ENCODE results near the gene HELZ.
"Not testable (repeated sequence)": the region's sequence is repeated elsewhere in the genome, so short reads cannot be mapped to it uniquely, and the experiment has no call there.

The HELZ gene

DNA sequence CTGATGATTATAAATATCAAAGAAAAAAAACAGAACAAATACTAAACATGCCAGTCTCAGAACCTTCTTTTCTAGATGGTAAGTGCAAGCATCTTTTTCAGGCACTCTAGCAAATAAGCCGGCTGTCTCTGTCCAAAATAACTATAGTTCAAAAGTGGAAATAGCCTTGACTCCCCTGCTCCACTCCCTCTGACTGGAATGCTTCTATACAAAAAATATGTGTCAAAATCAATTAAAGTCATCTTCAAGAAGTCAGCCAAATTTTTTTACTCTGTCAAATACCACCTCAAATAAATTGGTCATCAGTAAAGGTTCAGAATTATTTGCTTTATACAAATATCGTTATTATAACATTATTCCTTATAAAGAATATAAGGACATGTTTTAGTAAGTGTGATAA, 117.1 kb downstream of the HELZ start:
- H3K4me3 ChIP-seq (ENCODE audit: low read length) = no peak overlapping the region
- TF ChIP-seq, protein P1, sequence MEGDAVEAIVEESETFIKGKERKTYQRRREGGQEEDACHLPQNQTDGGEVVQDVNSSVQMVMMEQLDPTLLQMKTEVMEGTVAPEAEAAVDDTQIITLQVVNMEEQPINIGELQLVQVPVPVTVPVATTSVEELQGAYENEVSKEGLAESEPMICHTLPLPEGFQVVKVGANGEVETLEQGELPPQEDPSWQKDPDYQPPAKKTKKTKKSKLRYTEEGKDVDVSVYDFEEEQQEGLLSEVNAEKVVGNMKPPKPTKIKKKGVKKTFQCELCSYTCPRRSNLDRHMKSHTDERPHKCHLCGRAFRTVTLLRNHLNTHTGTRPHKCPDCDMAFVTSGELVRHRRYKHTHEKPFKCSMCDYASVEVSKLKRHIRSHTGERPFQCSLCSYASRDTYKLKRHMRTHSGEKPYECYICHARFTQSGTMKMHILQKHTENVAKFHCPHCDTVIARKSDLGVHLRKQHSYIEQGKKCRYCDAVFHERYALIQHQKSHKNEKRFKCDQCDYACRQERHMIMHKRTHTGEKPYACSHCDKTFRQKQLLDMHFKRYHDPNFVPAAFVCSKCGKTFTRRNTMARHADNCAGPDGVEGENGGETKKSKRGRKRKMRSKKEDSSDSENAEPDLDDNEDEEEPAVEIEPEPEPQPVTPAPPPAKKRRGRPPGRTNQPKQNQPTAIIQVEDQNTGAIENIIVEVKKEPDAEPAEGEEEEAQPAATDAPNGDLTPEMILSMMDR (conservative IDR thresholded peaks at IDR 0.05; ENCODE audit: low read depth, low read length) = no peak
- no peak for DNase-seq (ENCODE audit: low read depth)

DNA sequence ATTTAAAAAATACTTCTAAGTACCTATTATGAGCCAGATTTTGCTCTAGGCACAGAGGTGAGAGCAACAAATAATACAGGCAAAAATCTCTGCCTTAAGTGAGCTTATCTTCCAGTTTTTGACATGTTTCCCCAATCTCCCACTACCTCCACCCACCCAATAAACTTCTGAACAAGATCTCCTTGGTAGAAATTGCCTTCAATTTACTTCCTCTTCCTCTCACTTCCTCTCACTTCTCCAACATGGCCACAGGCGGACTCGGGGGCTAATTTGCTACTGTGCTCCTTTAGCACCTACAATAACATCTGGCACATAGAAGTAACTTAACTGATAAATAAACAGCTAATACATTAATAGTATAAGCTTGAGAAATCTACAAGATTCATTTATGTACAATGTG, 118.0 kb downstream of the HELZ start:
- H3K4me3 ChIP-seq (ENCODE audit: low read length) = no peak overlapping the region
- no peak for DNase-seq (ENCODE audit: low read depth)
- TF ChIP-seq, protein P1 (conservative IDR thresholded peaks at IDR 0.05; ENCODE audit: low read depth, low read length) = no peak

DNA sequence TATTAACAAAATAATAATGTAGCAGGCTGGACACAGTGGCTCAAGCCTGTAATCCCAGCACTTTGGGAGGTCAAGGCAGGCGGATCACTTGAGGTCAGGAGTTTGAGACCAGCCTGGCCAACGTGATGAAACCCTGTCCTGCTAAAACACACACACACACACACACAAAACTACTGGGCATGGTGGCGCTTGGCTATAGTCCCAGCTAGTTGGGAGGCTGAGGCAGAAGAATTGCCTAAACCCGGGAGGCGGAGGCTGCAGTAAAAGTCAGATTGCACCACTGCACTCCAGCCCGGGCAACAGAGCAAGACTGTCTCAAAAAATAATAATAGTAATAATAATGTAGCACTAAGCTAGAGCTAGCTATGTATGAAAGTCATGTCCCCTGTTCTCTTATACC, 118.5 kb downstream of the HELZ start:
- H3K4me3 ChIP-seq (ENCODE audit: low read length); DNase-seq (ENCODE audit: low read depth): not testable (repeated sequence)

DNA sequence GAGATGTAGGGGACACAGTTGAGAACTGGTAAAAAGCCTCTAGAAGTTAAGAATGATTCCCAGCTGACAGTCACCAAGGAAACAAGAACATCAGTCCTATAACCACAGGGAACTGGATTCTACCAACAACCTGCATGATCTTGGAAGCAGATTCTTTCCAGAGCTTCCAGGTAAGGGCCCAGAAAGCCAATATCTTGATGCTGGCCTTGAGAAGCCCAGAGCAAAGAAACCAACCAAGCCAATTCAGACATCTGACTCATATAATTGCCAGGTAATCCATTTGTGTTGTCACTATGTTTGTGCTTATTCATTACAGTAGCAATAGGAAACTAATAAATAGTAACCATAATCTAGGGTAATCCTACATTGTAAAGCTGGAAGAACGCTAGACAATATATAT, 119.1 kb downstream of the HELZ start:
- TF ChIP-seq, protein P1 (conservative IDR thresholded peaks at IDR 0.05; ENCODE audit: low read depth, low read length) = no peak
- H3K4me3 ChIP-seq (ENCODE audit: low read length) = no peak overlapping the region
- DNase-seq (ENCODE audit: low read depth) = no peak

DNA sequence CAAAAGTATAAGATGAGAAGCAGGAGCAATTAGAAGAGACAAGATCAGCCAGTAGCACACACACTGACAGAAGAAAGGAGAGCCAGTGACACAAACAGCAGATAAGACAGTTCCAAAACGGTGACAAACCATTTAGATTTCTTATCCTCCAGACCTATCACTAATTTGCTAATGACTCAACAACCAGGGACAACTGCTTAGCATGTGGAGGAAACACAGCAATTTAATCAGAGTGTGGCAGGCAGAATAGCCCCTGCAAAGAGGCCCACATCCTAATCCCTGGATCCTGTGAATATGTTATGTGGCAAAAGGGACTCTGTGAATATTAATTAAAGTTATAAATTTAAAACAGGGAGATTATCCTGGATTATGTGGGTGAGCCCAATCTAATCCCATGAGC, 119.6 kb downstream of the HELZ start:
- TF ChIP-seq, protein P1 (conservative IDR thresholded peaks at IDR 0.05; ENCODE audit: low read depth, low read length) = no peak
- no peak overlapping the region for H3K4me3 ChIP-seq (ENCODE audit: low read length)
- no peak for DNase-seq (ENCODE audit: low read depth)

DNA sequence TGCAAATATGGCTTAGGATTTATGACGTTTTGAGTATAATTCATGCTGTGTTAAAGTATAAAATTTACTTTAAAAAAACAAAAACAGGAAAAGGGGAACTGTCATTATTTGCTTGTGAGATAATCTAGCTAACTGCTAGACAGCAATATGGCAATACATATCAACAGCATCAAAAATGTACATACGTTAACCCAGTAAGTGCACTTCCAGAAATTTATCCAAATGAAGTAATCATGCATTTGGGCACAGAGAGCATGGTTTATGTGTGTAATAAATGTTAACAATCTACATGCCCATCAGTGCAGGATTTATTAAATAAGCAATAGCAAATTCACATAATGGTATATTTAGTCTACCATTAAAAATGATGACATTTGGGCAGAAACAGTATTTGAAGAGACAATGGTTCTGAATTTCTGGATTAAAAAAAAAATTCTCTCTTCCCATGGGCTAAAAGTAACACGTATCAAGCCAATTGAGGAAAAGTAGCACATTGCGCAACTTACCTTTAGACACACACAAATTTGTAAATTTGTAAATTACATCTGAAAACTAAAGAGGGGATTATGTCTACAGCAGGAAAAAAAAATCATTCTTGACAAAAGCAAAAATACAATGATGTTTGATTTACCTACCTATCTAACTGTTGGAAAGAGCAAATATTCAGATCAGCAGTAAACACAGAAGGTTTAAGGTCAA, 120.4 kb downstream of the HELZ start:
- no peak overlapping the region for H3K4me3 ChIP-seq (ENCODE audit: low read length)
- DNase-seq (ENCODE audit: low read depth) = no peak
- TF ChIP-seq, protein P1 (conservative IDR thresholded peaks at IDR 0.05; ENCODE audit: low read depth, low read length) = no peak

DNA sequence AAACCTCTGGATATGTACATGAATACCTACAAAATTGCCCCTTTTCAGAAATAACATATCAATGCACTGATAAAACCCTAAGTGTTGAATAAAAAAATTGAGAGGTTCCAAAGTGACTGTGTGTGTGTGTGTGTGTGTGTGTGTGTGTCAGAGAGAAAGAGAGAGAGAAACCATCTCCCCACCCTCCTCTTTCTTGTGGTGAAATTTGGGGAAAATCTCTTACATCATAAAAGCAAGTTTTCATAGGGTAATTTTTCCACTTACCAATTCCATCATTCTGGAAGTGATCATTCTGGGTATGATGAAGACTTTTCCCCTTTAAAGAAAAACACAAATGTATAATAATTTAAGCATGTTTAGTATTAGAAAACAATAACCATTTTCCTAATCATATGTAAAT, 121.3 kb downstream of the HELZ start:
- DNase-seq (ENCODE audit: low read depth) = no peak
- TF ChIP-seq, protein P1 (conservative IDR thresholded peaks at IDR 0.05; ENCODE audit: low read depth, low read length) = no peak
- H3K4me3 ChIP-seq (ENCODE audit: low read length) = no peak overlapping the region
